Activated T-helper 1 cell treated with anti-CD3 and anti-CD28 coated beads, Interleukin-12 subunit alpha, Interleukin-12 subunit beta, Interleukin-2, Interleukin-4 antibody, amounts not matched to agents 30 ng/mL and 10 ng/mL and 1 ng/mL, durations not matched to agents 14 hours and 24 hours and 36 hours (primary cell): ENCODE measurements around the gene SLC25A22. TPM values are rescaled to one million over a fixed set of nuclear protein-coding genes. Genes with fewer than 3 reads are reported as not detected.
A peak's percentile ranks its signal among the peaks of the same experiment; 100 is the strongest.

Source experiments
- DNase-seq: peaks from one replicate; pipeline ENCODE4 v3.0.0; 2021; ENCODE audit warnings: low spot score
- H3K27ac Mint-ChIP-seq: one replicate; pipeline ENCODE4 v1.8.0; 2021; ENCODE audit warnings: mild to moderate bottlenecking, mixed read lengths
- H3K27me3 Mint-ChIP-seq: one replicate; pipeline ENCODE4 v1.8.0; 2022; ENCODE audit warnings: mild to moderate bottlenecking, moderate library complexity, mixed read lengths; ENCODE audit not compliant: insufficient read depth
- H3K36me3 Mint-ChIP-seq: one replicate; pipeline ENCODE4 v1.8.0; 2021; ENCODE audit warnings: low read depth, mixed read lengths
- H3K4me1 Mint-ChIP-seq: one replicate; pipeline ENCODE4 v1.8.0; 2021; ENCODE audit warnings: low read depth, mixed read lengths
- H3K4me3 Mint-ChIP-seq: one replicate; pipeline ENCODE4 v1.8.0; 2021; ENCODE audit warnings: mild to moderate bottlenecking, moderate library complexity, mixed read lengths
- H3K9me3 Mint-ChIP-seq: one replicate; pipeline ENCODE4 v1.8.0; 2021; ENCODE audit warnings: mixed read lengths
- intact Hi-C: fragments of 100-400 bp; cut with micrococcal nuclease; formaldehyde crosslinking; loops from one replicate; pipeline ENCODE4 v1.15.1; 2024
- total RNA-seq: library from RNA; stranded (reverse); gene quantifications from 2 replicates; pipeline ENCODE4 v1.2.3, GENCODE V29; 2022

Gene SLC25A22
- total RNA-seq, 1 donor from 2014 or later = 87.6 TPM

GRCh38 chr11:831118-831864 is 33.2 kb upstream of the SLC25A22 start:
- Mint-ChIP-seq H3K36me3 (peaks cover 2% of the 10 kb centered on the region), H3K27me3 (peaks cover 37% of the 10 kb centered on the region), H3K4me3 (peak overlapping the region; percentile 33), H3K9me3 (no peaks in the 10 kb centered on the region), H3K4me1 (peaks cover 6% of the 10 kb centered on the region), H3K27ac (no peak overlapping the region)
- intact Hi-C loops = loop anchor here (2.0 kb wide), 1 partner anchor 18 kb away; no protein-coding TSS in a partner anchor
- DNase-seq = no peak

- DNase-seq = no peak
- peak overlapping the region; percentile 33 for H3K4me3 Mint-ChIP-seq
- intact Hi-C loops = loop anchor here (2.0 kb wide), 1 partner anchor 18 kb away; no protein-coding TSS in a partner anchor
Observed at GRCh38 chr11:830295-831117, 32.4 kb upstream of the SLC25A22 start.

DNA sequence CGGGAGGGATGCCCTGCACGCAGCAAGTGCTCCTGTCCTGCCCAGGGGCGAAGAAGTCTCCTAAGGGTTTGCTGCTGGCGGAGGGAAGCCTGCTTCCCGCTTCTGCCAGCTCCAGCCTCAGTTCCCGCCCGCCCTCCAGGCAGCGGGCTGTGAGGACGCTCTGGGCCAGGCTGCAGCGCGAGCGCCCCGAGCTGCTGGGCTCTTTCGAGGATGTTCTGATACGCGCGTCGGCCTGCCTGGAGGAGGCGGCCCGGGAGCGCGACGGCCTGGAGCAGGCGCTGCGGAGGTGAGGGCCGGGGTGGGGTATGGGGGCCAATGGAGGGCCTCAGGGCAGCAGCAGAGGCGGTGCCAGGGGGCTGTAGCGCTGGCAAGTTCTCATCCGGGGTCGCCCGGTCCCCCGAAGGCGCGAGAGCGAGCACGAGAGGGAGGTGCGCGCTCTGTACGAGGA is 31.8 kb upstream of the SLC25A22 start:
- no peak overlapping the region for H3K27ac Mint-ChIP-seq
- no peak for DNase-seq
- no peak overlapping the region for H3K4me3 Mint-ChIP-seq
- intact Hi-C loops = loop anchor here (2.0 kb wide), 1 partner anchor 19 kb away; no protein-coding TSS in a partner anchor
- H3K4me1 Mint-ChIP-seq = peaks cover 6% of the 10 kb centered on the region
- peaks cover 37% of the 10 kb centered on the region for H3K27me3 Mint-ChIP-seq
- H3K36me3 Mint-ChIP-seq = peaks cover 2% of the 10 kb centered on the region
- H3K9me3 Mint-ChIP-seq = no peaks in the 10 kb centered on the region

More at GRCh38 chr11:830295-831117, 32.4 kb upstream of the SLC25A22 start:
- Mint-ChIP-seq H3K27me3 (peaks cover 37% of the 10 kb centered on the region), H3K36me3 (peaks cover 2% of the 10 kb centered on the region), H3K9me3 (no peaks in the 10 kb centered on the region), H3K27ac (no peak overlapping the region), H3K4me1 (peaks cover 6% of the 10 kb centered on the region)

DNA sequence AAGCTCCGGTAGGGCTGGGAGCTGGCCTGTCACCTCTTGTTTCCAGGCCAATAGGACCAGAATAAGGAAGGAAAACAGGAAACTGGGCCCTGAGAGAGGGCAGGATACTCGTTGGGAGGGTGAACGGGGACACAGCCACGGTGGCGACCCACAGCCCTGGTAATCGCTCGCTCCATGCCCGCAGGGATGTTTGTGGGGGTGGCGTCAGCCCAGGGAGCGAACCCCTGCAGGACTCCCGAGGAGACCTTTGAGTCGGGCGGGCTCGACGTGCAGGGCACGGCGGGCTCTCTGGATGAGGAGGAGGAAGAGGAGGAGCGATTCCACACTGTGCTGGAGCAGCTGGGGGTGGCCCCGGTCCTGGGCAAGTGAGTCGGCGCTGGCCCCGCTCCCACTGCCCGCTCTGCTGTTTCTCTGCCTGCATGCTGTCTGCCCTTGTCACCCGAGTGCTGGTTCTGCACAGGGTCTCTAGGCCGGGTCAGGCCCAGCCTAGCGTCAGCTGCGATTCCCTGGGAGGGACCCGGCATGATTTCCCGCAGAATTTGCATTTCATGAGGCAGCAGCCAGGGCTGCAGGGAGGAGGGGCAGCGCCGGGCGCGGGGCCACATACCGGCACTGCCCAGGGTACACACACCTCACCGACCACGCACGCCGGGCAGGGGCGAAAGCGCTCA is 31.2 kb upstream of the SLC25A22 start:
- Mint-ChIP-seq H3K36me3 (peaks cover 4% of the 10 kb centered on the region), H3K4me3 (peak overlapping the region; percentile 15), H3K27ac (no peak overlapping the region), H3K27me3 (peaks cover 37% of the 10 kb centered on the region), H3K4me1 (peaks cover 6% of the 10 kb centered on the region), H3K9me3 (no peaks in the 10 kb centered on the region)
- DNase-seq = no peak
- intact Hi-C loops = no loop called here

DNA sequence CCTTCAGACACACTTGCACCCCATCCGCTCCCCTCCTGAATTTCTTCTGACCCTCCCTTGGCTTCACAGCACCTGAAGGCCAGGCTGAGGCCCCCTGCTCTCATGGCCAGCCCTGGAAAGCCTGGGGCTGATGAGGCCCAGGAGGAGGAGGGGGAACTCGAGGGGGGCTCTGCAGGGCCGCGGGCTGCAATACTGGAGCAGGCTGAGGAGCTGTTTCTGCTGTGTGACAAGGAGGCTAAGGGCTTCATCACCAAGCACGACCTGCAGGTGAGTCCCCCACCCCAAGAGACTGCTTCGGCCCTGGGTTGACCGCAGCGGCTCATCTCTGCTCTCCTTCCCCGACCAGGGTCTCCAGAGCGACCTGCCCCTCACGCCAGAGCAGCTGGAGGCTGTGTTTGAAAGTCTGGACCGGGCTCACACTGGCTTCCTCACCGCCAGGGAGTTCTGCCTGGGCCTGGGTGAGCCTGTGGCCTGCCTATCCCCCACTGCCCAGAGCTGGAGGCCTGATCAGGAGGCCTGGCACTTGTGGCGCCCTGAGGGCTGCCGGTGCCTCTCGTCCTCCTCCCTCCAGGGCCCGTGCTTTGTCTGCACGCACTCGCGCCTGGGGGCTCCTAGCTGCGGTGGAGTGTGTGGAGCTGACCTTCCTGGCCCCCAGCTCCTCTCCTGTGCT is 30.6 kb upstream of the SLC25A22 start:
- intact Hi-C loops = no loop called here
- peaks cover 6% of the 10 kb centered on the region for H3K4me1 Mint-ChIP-seq
- peaks cover 37% of the 10 kb centered on the region for H3K27me3 Mint-ChIP-seq
- peak overlapping the region; percentile 77 for H3K4me3 Mint-ChIP-seq
- no peaks in the 10 kb centered on the region for H3K9me3 Mint-ChIP-seq
- H3K27ac Mint-ChIP-seq = no peak overlapping the region
- H3K36me3 Mint-ChIP-seq = peaks cover 2% of the 10 kb centered on the region
- DNase-seq = no peak

DNA sequence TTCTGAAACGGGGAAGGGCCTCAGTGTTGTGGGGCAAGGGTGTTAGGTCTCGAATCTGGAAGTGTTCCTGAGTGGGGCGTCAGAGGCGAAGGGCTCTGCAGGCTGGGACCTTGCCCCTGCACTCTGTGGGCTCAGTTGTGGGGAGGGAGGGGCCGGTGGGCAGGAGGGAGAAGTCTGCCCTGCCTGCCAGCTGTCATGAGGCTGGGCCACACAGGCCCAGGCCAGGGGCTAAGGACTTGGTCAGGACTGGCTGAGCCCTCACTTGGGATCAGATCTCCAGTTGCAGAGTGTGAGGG is 29.8 kb upstream of the SLC25A22 start, which contains the start of gene CRACR2B:
TSS of gene CRACR2B (plus strand) at position 23 of the 296 bp plus-strand sequence. CDS start 689 bp downstream, outside the sequence.
- no peaks in the 10 kb centered on the region for H3K9me3 Mint-ChIP-seq
- H3K36me3 Mint-ChIP-seq = peaks cover 2% of the 10 kb centered on the region
- intact Hi-C loops = loop anchor here (1.0 kb wide), 1 partner anchor 9 kb away; no protein-coding TSS in a partner anchor
- DNase-seq = no peak
- H3K4me1 Mint-ChIP-seq = peaks cover 6% of the 10 kb centered on the region
- peaks cover 37% of the 10 kb centered on the region for H3K27me3 Mint-ChIP-seq
- peak within 1 kb of the TSS; percentile 77 for H3K4me3 Mint-ChIP-seq
- peak within 1 kb of the TSS; percentile 5 for H3K27ac Mint-ChIP-seq

- Mint-ChIP-seq H3K27ac (peak overlapping the region; percentile 5), H3K4me3 (peak overlapping the region; percentile 77), H3K36me3 (peaks cover 2% of the 10 kb centered on the region), H3K9me3 (no peaks in the 10 kb centered on the region), H3K27me3 (peaks cover 36% of the 10 kb centered on the region), H3K4me1 (peaks cover 6% of the 10 kb centered on the region)
- intact Hi-C loops = loop anchor here (1.0 kb wide), 1 partner anchor 8 kb away; no protein-coding TSS in a partner anchor
- no peak for DNase-seq
Observed at GRCh38 chr11:827146-827896, 29.2 kb upstream of the SLC25A22 start.

DNA sequence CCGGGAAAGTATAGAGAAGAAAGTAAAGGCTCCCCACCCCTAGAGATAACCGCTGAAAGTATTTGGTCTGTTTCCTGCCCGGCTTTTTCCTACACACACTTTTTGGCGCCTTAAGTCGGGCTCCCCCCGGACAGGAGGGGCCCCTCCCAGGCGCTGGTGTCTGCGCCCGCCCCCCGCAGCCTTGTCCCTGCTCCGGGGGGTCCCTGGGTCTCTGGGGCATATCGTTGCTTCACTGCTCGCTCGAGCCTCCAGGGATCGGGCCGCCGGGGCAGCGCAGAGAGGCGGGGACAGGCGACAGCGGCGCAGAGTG is 28.7 kb upstream of the SLC25A22 start:
- Mint-ChIP-seq H3K4me3 (peak overlapping the region; percentile 81), H3K4me1 (peaks cover 6% of the 10 kb centered on the region), H3K9me3 (no peaks in the 10 kb centered on the region), H3K27me3 (peaks cover 34% of the 10 kb centered on the region), H3K27ac (no peak overlapping the region), H3K36me3 (peaks cover 2% of the 10 kb centered on the region)
- intact Hi-C loops = loop anchor here (1.0 kb wide), 1 partner anchor 7 kb away; no protein-coding TSS in a partner anchor
- DNase-seq = no peak

- Mint-ChIP-seq H3K36me3 (peaks cover 2% of the 10 kb centered on the region), H3K27me3 (peaks cover 31% of the 10 kb centered on the region), H3K27ac (no peak overlapping the region), H3K4me3 (peak overlapping the region; percentile 81), H3K4me1 (peaks cover 6% of the 10 kb centered on the region), H3K9me3 (no peaks in the 10 kb centered on the region)
- intact Hi-C loops = no loop called here
- DNase-seq = no peak
Observed at GRCh38 chr11:826227-826621, 28.1 kb upstream of the SLC25A22 start.

DNA sequence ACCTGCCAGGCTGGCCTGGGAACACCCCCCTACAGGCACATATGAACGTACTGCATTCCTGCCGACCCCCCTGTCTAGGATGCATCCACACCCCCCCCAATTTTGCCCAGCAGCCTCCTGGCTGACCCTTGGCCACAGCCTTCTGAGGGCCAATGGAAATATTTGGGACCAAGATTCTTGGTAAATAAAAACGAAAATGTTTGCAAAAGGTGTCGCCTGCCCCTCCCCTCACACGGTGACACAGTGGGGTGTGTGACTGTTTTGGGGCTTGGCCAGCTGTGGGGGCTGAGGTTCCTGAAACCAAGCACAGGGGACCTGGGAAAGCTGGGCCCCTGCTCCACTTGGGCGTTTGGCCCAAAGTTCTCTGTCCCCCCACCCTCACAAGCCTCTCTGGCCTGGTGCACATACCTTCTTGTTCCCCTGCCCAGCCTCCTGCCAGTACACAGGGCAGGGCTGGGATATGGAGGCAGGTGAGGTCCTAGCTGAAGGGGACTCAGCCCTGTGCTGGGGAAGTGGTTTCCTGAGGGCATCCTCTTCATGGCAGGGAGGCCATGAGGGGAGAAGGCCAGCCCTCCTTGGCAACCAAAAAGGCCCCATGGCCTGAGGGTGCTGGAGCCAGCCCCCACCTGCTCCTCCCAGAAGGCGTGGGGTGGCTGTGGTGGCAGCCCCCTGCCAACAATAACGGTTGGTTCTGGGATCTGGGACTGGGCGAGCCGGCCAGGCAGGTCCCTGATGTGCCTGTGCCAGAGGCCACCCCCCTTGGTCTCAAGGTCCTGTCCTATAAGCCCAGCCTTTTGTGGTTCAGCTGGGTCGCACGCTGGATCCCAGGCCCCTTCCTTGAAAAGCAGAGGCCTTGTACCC is 27.5 kb upstream of the SLC25A22 start:
- DNase-seq = no peak
- H3K9me3 Mint-ChIP-seq = no peaks in the 10 kb centered on the region
- peaks cover 6% of the 10 kb centered on the region for H3K4me1 Mint-ChIP-seq
- H3K4me3 Mint-ChIP-seq = no peak overlapping the region
- H3K27ac Mint-ChIP-seq = no peak overlapping the region
- intact Hi-C loops = no loop called here
- peaks cover 29% of the 10 kb centered on the region for H3K27me3 Mint-ChIP-seq
- H3K36me3 Mint-ChIP-seq = peaks cover 2% of the 10 kb centered on the region

GRCh38 chr11:824942-825341 is 26.9 kb upstream of the SLC25A22 start:
- peaks cover 6% of the 10 kb centered on the region for H3K4me1 Mint-ChIP-seq
- H3K4me3 Mint-ChIP-seq = no peak overlapping the region
- peaks cover 26% of the 10 kb centered on the region for H3K27me3 Mint-ChIP-seq
- no peaks in the 10 kb centered on the region for H3K9me3 Mint-ChIP-seq
- H3K36me3 Mint-ChIP-seq = peaks cover 2% of the 10 kb centered on the region
- no peak overlapping the region for H3K27ac Mint-ChIP-seq
- DNase-seq = no peak
- intact Hi-C loops = no loop called here
